Panc1 (cell line): ENCODE data around the gene SYNE1.

ENCODE experiments used
- POLR2AphosphoS5 ChIP-seq: IDR thresholded peaks from 2 replicates; pipeline ENCODE4 v1.6.1; 2012; ENCODE audit warnings: mild to moderate bottlenecking, low read depth, low read length, moderate library complexity
- SIN3A ChIP-seq: IDR thresholded peaks from 2 replicates; pipeline ENCODE4 v1.6.1; 2012; ENCODE audit warnings: low read depth, mild to moderate bottlenecking, low read length, moderate library complexity, borderline replicate concordance; ENCODE audit not compliant: insufficient read depth
- TCF7L2 ChIP-seq: IDR thresholded peaks from 2 replicates; pipeline ENCODE4 v1.6.1; 2011; ENCODE audit warnings: mild to moderate bottlenecking, low read depth, low read length, inconsistent platforms
- TF ChIP-seq, protein P1 (sequence below): fragments of 450-650 bp; IDR thresholded peaks from 2 replicates; pipeline ENCODE4 v1.5.1; 2017; ENCODE audit warnings: mild to moderate bottlenecking

DNA sequence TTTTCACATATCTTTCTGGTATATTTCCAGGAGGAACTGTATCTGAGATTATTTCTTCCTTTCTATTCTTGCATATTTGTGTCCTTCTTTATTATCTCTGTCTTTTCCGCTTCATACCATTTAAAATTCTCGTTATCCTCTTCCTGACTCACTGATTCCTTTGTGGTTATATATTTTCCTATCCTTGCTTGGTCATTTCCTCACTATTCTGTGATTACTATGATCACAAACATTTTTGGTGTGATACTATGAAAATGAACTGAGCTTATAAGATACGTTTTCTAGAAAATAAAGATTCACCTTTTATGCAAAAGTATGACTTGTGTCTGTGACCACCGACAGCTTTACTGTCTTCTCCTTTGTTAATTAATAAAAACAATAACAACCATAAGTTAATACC is 34.0 kb upstream of the SYNE1 start:
- TF ChIP-seq POLR2AphosphoS5 = no peak
- TF ChIP-seq, protein P1, sequence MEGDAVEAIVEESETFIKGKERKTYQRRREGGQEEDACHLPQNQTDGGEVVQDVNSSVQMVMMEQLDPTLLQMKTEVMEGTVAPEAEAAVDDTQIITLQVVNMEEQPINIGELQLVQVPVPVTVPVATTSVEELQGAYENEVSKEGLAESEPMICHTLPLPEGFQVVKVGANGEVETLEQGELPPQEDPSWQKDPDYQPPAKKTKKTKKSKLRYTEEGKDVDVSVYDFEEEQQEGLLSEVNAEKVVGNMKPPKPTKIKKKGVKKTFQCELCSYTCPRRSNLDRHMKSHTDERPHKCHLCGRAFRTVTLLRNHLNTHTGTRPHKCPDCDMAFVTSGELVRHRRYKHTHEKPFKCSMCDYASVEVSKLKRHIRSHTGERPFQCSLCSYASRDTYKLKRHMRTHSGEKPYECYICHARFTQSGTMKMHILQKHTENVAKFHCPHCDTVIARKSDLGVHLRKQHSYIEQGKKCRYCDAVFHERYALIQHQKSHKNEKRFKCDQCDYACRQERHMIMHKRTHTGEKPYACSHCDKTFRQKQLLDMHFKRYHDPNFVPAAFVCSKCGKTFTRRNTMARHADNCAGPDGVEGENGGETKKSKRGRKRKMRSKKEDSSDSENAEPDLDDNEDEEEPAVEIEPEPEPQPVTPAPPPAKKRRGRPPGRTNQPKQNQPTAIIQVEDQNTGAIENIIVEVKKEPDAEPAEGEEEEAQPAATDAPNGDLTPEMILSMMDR = no peak
- no peak for TF ChIP-seq SIN3A
- TF ChIP-seq TCF7L2 = no peak
